Calu3 (cell line): Measurements from ENCODE around the gene ITPKA. TPM values are rescaled to one million over a fixed set of nuclear protein-coding genes. Genes with fewer than 3 reads are reported as not detected.
A peak's percentile ranks its signal among the peaks of the same experiment; 100 is the strongest.

Experiments
- BruUV-seq: library from RNA; stranded (reverse); fragments of 400-500 nt; replicated peaks from 2 replicates; lab custom pipeline; 2021; lab: Mats Ljungman, UMichigan
- CTCF ChIA-PET: fragments of 300-600 bp; sonication (Branson Sonifier 250); formaldehyde crosslinking; loops from one replicate; lab custom pipeline; 2022; ENCODE audit warnings: antibody characterized with exemption; lab: Charles Lee
- DNase-seq: peaks from one replicate; pipeline ENCODE4 v3.0.0; 2022
- H3K27ac Mint-ChIP-seq: one replicate; pipeline ENCODE4 v1.8.0; 2022; ENCODE audit warnings: mixed read lengths; ENCODE audit not compliant: unreplicated experiment
- H3K27me3 Mint-ChIP-seq: one replicate; pipeline ENCODE4 v1.8.0; 2022; ENCODE audit warnings: mixed read lengths; ENCODE audit not compliant: unreplicated experiment
- H3K36me3 Mint-ChIP-seq: one replicate; pipeline ENCODE4 v1.8.0; 2022; ENCODE audit warnings: mild to moderate bottlenecking, moderate library complexity, mixed read lengths; ENCODE audit not compliant: insufficient read depth, unreplicated experiment
- H3K4me1 Mint-ChIP-seq: one replicate; pipeline ENCODE4 v1.8.0; 2022; ENCODE audit warnings: mild to moderate bottlenecking, low read depth, mixed read lengths; ENCODE audit not compliant: unreplicated experiment
- H3K4me3 Mint-ChIP-seq: one replicate; pipeline ENCODE4 v1.8.0; 2022; ENCODE audit warnings: mild to moderate bottlenecking, low read depth, moderate library complexity, mixed read lengths; ENCODE audit not compliant: unreplicated experiment
- H3K9me3 Mint-ChIP-seq: one replicate; pipeline ENCODE4 v1.8.0; 2022; ENCODE audit warnings: low read depth, mixed read lengths; ENCODE audit not compliant: unreplicated experiment
- intact Hi-C: fragments of 100-400 bp; cut with micrococcal nuclease; formaldehyde crosslinking; loops from one replicate; pipeline ENCODE4 v1.10.0; 2022; ENCODE audit not compliant: unreplicated experiment
- total RNA-seq: library from RNA; stranded (reverse); gene quantifications from 2 replicates; pipeline ENCODE4 v1.2.3, GENCODE V29; 2022
- TF ChIP-seq, protein P1 (sequence below): fragments of 200-600 bp; IDR thresholded peaks from one replicate; pipeline ENCODE4 v1.8.0; 2022; ENCODE audit warnings: antibody characterized with exemption; ENCODE audit not compliant: unreplicated experiment

ITPKA gene
- total RNA-seq, 1 experiment from 2014 or later: 0.68 TPM

- Mint-ChIP-seq H3K4me1 (peaks cover 8% of the 10 kb centered on the region), H3K27ac (no peak overlapping the region), H3K4me3 (no peak overlapping the region), H3K27me3 (peaks cover 12% of the 10 kb centered on the region), H3K36me3 (peaks cover 8% of the 10 kb centered on the region), H3K9me3 (no peaks in the 10 kb centered on the region)
- TF ChIP-seq, protein P1, sequence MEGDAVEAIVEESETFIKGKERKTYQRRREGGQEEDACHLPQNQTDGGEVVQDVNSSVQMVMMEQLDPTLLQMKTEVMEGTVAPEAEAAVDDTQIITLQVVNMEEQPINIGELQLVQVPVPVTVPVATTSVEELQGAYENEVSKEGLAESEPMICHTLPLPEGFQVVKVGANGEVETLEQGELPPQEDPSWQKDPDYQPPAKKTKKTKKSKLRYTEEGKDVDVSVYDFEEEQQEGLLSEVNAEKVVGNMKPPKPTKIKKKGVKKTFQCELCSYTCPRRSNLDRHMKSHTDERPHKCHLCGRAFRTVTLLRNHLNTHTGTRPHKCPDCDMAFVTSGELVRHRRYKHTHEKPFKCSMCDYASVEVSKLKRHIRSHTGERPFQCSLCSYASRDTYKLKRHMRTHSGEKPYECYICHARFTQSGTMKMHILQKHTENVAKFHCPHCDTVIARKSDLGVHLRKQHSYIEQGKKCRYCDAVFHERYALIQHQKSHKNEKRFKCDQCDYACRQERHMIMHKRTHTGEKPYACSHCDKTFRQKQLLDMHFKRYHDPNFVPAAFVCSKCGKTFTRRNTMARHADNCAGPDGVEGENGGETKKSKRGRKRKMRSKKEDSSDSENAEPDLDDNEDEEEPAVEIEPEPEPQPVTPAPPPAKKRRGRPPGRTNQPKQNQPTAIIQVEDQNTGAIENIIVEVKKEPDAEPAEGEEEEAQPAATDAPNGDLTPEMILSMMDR: no peak
- CTCF ChIA-PET: no interaction called here
- no peak for DNase-seq
- intact Hi-C loops: no loop called here
- no TSS peak for BruUV-seq
Observed at GRCh38 chr15:41491889-41492288, 1.8 kb upstream of the ITPKA start.

- Mint-ChIP-seq H3K9me3 (no peaks in the 10 kb centered on the region), H3K27ac (no peak overlapping the region), H3K27me3 (peaks cover 12% of the 10 kb centered on the region), H3K36me3 (peaks cover 8% of the 10 kb centered on the region), H3K4me1 (peaks cover 8% of the 10 kb centered on the region), H3K4me3 (peak overlapping the region; percentile 70)
- CTCF ChIA-PET: interaction anchor here (0.6 kb wide), 1 partner anchor 964 kb away, joined by 5 read pairs; no protein-coding TSS in a partner anchor
- BruUV-seq: no TSS peak
- DNase-seq: no peak
- TF ChIP-seq, protein P1: no peak
- intact Hi-C loops: no loop called here
Observed at GRCh38 chr15:41492597-41493204, 973 bp upstream of the ITPKA start.

- Mint-ChIP-seq H3K4me1 (peaks cover 8% of the 10 kb centered on the region), H3K36me3 (peaks cover 8% of the 10 kb centered on the region), H3K27me3 (peaks cover 12% of the 10 kb centered on the region), H3K9me3 (no peaks in the 10 kb centered on the region), H3K27ac (no peak overlapping the region), H3K4me3 (no peak overlapping the region)
- BruUV-seq: no TSS peak
- TF ChIP-seq, protein P1: no peak
- no peak for DNase-seq
- CTCF ChIA-PET: no interaction called here
- intact Hi-C loops: no loop called here
Observed at GRCh38 chr15:41493902-41494189, 172 bp downstream of the ITPKA start.

DNA sequence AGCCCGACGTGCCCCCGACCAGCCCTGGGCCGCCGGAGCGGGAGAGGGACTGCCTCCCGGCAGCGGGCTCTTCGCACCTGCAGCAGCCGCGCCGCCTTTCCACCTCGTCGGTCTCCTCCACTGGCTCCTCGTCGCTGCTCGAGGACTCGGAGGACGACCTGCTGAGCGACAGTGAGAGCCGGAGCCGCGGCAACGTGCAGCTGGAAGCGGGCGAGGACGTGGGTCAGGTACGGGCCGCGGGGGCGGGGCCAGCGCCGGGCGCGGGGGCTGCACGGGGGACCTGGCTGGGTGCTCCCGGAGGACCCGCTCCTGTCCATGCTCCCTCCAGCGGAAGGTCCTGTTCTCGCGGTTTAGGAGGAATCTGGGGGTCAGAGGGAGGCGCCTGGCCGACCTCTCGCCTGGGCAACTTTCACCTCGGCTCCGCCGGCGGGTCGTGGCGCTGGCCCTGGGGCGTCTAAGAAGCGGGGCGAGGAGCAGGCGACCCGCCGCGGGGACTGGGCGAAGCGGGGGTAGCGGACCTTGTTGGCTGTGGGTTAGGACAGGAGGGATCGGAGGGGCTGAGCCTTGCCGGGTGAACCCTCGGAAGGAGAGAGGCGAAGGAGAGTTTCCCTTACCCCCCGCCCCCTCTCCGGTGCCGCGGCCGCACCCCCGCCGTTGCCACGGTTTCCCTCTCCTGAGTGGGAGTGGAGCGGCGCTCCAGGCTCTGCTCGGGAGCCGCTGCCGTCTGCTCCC lies 682 bp downstream of the ITPKA start:
- TF ChIP-seq, protein P1: no peak
- intact Hi-C loops: no loop called here
- H3K27me3 Mint-ChIP-seq: peaks cover 12% of the 10 kb centered on the region
- peaks cover 8% of the 10 kb centered on the region for H3K4me1 Mint-ChIP-seq
- no peaks in the 10 kb centered on the region for H3K9me3 Mint-ChIP-seq
- CTCF ChIA-PET: no interaction called here
- H3K27ac Mint-ChIP-seq: no peak overlapping the region
- peak overlapping the region; percentile 46 for H3K4me3 Mint-ChIP-seq
- peak; percentile 25 for DNase-seq
- H3K36me3 Mint-ChIP-seq: peaks cover 8% of the 10 kb centered on the region
- BruUV-seq: no TSS peak
